Measurements from ENCODE around the gene CHDH. TPM values are rescaled to one million over a fixed set of nuclear protein-coding genes. Genes with fewer than 3 reads are reported as not detected.

Gene CHDH
- total and polyA plus RNA-seq, 2 experiments from 2014 or later = 2.3 to 6.6 TPM

DNA sequence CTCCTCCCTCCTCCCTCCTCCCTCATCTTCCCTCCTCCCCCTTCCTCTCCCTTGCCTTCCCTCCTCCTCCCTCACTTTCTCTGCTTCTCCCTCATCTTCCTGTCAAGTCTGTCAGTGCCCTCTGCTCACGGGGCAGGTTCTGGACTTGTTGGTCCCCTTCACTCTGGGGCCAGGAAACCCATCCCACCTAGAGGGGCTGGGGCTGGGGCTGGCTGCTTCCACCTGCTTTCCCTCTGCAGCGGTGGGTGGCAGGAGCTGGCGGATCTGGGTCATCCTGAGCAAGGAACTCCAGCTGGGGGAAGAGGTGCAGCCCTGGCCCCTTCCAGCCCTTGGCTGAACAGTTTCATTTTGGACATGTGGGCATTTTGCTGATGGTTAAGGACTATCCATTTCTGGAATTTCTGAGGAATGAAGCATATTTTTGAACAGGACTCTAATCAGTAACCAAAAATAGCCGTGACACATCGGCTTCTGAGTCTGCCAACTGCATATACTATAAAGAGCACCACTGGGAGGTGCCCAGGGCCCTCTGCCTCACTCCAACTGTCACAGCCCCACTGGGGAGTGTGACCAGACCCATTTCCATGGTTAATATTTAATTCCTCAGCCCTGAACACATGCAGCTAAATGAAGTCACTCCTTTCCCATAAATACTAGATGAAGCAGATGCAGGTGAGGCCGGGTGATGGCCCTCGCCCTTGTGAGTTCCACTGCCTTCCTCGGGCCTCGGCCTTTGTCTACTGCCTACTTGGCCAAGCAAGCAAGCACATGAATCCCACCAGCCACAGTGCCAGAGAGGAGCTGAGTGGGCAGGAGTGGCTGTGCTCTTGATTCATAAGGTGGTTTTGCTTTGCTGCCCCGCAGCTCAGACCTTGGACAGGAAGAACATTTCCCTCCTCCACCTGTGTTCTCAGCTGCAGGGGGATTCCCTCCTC, 39.8 kb downstream of the CHDH start:
- Mint-ChIP-seq H3K4me3 (no peak overlapping the region), H3K27ac (no peak overlapping the region), H3K27me3 (ENCODE audit: insufficient read depth, low read depth, poor library complexity) (peaks cover 7% of the 10 kb centered on the region), H3K4me1 (peaks cover 16% of the 10 kb centered on the region), H3K36me3 (ENCODE audit: low read depth) (no peaks in the 10 kb centered on the region), H3K9me3 (no peaks in the 10 kb centered on the region)
- Histone ChIP-seq H3K79me2 (replicated peaks; ENCODE audit: insufficient read depth) (no peaks in the 10 kb centered on the region), H3K27me3 (ENCODE audit: insufficient read depth) (no peaks in the 10 kb centered on the region), H3K27ac (ENCODE audit: low read depth) (no peak overlapping the region), H3F3A (replicated peaks; ENCODE audit: low read depth) (no peaks in the 10 kb centered on the region), H4K20me1 (replicated peaks; ENCODE audit: insufficient read depth) (no peaks in the 10 kb centered on the region), H3K4me1 (ENCODE audit: insufficient read depth) (no peaks in the 10 kb centered on the region), H2AFZ (no peak overlapping the region), H3K9me2 (ENCODE audit: insufficient read depth) (no peaks in the 10 kb centered on the region), H3K4me3 (no peak overlapping the region), H3K36me3 (ENCODE audit: insufficient read depth) (no peaks in the 10 kb centered on the region), H3K4me2 (no peak overlapping the region)
- no peak for TF ChIP-seq ZNF114 (CRISPR knock-in tag; IDR thresholded peaks at IDR 0.05)
- no peak for ATAC-seq
- DNase-seq (ENCODE audit: low spot score) = no peak

DNA sequence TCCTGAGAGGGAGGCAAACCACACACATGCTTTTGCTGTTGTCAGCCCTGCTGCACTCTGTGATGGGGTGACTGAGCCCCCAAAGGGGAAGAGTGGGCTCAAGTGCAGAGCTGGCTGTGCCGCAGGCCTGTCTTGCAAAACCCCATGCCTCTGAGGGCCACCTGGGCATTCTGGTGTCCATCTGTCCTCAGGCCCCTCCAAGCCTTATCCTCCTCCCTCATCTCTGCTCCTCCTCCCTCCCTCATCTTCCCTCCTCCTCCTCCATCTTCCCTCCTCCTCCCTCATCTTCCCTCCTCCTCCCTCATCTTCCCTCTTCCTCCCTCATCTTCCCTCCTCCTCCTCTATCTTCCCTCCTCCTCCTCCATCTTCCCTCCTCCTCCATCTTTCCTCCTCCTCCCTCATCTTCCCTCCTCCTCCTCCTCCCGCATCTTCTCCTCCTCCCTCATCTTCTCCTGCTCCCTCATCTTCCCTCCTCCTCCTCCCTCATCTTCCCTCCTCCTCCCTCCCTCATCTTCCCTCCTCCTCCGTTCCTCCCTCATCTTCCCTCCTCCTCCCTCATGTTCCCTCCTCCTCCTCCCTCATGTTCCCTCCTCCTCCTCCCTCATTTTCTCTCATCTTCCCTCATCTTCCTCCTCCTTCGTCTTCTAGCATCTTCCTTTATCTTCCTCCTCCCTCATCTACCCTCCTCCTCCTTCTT, 40.6 kb downstream of the CHDH start:
- DNase-seq (ENCODE audit: low spot score) = no peak
- H3K9me3 Mint-ChIP-seq = no peaks in the 10 kb centered on the region
- Histone ChIP-seq H3F3A (replicated peaks; ENCODE audit: low read depth) (no peaks in the 10 kb centered on the region), H3K79me2 (replicated peaks; ENCODE audit: insufficient read depth) (no peaks in the 10 kb centered on the region), H3K36me3 (ENCODE audit: insufficient read depth) (no peaks in the 10 kb centered on the region), H3K27ac (ENCODE audit: low read depth) (no peak overlapping the region), H4K20me1 (replicated peaks; ENCODE audit: insufficient read depth) (no peaks in the 10 kb centered on the region), H3K4me3 (no peak overlapping the region), H3K4me1 (ENCODE audit: insufficient read depth) (no peaks in the 10 kb centered on the region), H2AFZ (no peak overlapping the region), H3K4me2 (no peak overlapping the region), H3K9me2 (ENCODE audit: insufficient read depth) (no peaks in the 10 kb centered on the region), H3K27me3 (ENCODE audit: insufficient read depth) (no peaks in the 10 kb centered on the region)
- H3K4me3 Mint-ChIP-seq = no peak overlapping the region
- H3K36me3 Mint-ChIP-seq (ENCODE audit: low read depth) = no peaks in the 10 kb centered on the region
- H3K27ac Mint-ChIP-seq = no peak overlapping the region
- ATAC-seq = no peak
- peaks cover 7% of the 10 kb centered on the region for H3K27me3 Mint-ChIP-seq (ENCODE audit: insufficient read depth, low read depth, poor library complexity)
- TF ChIP-seq, protein P1, sequence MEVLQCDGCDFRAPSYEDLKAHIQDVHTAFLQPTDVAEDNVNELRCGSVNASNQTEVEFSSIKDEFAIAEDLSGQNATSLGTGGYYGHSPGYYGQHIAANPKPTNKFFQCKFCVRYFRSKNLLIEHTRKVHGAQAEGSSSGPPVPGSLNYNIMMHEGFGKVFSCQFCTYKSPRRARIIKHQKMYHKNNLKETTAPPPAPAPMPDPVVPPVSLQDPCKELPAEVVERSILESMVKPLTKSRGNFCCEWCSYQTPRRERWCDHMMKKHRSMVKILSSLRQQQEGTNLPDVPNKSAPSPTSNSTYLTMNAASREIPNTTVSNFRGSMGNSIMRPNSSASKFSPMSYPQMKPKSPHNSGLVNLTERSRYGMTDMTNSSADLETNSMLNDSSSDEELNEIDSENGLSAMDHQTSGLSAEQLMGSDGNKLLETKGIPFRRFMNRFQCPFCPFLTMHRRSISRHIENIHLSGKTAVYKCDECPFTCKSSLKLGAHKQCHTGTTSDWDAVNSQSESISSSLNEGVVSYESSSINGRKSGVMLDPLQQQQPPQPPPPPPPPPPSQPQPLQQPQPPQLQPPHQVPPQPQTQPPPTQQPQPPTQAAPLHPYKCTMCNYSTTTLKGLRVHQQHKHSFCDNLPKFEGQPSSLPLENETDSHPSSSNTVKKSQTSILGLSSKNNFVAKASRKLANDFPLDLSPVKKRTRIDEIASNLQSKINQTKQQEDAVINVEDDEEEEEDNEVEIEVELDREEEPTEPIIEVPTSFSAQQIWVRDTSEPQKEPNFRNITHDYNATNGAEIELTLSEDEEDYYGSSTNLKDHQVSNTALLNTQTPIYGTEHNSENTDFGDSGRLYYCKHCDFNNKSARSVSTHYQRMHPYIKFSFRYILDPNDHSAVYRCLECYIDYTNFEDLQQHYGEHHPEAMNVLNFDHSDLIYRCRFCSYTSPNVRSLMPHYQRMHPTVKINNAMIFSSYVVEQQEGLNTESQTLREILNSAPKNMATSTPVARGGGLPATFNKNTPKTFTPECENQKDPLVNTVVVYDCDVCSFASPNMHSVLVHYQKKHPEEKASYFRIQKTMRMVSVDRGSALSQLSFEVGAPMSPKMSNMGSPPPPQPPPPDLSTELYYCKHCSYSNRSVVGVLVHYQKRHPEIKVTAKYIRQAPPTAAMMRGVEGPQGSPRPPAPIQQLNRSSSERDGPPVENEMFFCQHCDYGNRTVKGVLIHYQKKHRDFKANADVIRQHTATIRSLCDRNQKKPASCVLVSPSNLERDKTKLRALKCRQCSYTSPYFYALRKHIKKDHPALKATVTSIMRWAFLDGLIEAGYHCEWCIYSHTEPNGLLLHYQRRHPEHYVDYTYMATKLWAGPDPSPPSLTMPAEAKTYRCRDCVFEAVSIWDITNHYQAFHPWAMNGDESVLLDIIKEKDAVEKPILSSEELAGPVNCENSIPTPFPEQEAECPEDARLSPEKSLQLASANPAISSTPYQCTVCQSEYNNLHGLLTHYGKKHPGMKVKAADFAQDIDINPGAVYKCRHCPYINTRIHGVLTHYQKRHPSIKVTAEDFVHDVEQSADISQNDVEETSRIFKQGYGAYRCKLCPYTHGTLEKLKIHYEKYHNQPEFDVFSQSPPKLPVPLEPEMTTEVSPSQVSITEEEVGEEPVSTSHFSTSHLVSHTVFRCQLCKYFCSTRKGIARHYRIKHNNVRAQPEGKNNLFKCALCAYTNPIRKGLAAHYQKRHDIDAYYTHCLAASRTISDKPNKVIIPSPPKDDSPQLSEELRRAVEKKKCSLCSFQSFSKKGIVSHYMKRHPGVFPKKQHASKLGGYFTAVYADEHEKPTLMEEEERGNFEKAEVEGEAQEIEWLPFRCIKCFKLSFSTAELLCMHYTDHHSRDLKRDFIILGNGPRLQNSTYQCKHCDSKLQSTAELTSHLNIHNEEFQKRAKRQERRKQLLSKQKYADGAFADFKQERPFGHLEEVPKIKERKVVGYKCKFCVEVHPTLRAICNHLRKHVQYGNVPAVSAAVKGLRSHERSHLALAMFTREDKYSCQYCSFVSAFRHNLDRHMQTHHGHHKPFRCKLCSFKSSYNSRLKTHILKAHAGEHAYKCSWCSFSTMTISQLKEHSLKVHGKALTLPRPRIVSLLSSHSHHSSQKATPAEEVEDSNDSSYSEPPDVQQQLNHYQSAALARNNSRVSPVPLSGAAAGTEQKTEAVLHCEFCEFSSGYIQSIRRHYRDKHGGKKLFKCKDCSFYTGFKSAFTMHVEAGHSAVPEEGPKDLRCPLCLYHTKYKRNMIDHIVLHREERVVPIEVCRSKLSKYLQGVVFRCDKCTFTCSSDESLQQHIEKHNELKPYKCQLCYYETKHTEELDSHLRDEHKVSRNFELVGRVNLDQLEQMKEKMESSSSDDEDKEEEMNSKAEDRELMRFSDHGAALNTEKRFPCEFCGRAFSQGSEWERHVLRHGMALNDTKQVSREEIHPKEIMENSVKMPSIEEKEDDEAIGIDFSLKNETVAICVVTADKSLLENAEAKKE (CRISPR knock-in tag; IDR thresholded peaks at IDR 0.05) = no peak
- TF ChIP-seq, protein P2, sequence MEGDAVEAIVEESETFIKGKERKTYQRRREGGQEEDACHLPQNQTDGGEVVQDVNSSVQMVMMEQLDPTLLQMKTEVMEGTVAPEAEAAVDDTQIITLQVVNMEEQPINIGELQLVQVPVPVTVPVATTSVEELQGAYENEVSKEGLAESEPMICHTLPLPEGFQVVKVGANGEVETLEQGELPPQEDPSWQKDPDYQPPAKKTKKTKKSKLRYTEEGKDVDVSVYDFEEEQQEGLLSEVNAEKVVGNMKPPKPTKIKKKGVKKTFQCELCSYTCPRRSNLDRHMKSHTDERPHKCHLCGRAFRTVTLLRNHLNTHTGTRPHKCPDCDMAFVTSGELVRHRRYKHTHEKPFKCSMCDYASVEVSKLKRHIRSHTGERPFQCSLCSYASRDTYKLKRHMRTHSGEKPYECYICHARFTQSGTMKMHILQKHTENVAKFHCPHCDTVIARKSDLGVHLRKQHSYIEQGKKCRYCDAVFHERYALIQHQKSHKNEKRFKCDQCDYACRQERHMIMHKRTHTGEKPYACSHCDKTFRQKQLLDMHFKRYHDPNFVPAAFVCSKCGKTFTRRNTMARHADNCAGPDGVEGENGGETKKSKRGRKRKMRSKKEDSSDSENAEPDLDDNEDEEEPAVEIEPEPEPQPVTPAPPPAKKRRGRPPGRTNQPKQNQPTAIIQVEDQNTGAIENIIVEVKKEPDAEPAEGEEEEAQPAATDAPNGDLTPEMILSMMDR (conservative IDR thresholded peaks at IDR 0.05; ENCODE audit: low read depth in 2 of 2) = no peak
- TF ChIP-seq, protein P3, sequence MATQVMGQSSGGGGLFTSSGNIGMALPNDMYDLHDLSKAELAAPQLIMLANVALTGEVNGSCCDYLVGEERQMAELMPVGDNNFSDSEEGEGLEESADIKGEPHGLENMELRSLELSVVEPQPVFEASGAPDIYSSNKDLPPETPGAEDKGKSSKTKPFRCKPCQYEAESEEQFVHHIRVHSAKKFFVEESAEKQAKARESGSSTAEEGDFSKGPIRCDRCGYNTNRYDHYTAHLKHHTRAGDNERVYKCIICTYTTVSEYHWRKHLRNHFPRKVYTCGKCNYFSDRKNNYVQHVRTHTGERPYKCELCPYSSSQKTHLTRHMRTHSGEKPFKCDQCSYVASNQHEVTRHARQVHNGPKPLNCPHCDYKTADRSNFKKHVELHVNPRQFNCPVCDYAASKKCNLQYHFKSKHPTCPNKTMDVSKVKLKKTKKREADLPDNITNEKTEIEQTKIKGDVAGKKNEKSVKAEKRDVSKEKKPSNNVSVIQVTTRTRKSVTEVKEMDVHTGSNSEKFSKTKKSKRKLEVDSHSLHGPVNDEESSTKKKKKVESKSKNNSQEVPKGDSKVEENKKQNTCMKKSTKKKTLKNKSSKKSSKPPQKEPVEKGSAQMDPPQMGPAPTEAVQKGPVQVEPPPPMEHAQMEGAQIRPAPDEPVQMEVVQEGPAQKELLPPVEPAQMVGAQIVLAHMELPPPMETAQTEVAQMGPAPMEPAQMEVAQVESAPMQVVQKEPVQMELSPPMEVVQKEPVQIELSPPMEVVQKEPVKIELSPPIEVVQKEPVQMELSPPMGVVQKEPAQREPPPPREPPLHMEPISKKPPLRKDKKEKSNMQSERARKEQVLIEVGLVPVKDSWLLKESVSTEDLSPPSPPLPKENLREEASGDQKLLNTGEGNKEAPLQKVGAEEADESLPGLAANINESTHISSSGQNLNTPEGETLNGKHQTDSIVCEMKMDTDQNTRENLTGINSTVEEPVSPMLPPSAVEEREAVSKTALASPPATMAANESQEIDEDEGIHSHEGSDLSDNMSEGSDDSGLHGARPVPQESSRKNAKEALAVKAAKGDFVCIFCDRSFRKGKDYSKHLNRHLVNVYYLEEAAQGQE (IDR thresholded peaks at IDR 0.05; ENCODE audit: unreplicated experiment) = no peak
- no peak for TF ChIP-seq CREB1 (CRISPR knock-in tag; IDR thresholded peaks at IDR 0.05; ENCODE audit: low read depth)
- peaks cover 16% of the 10 kb centered on the region for H3K4me1 Mint-ChIP-seq
